ENCODE measurements around the gene SETMAR. TPM values are rescaled to one million over a fixed set of nuclear protein-coding genes. Genes with fewer than 3 reads are reported as not detected.

The SETMAR gene
- total RNA-seq (ENCODE audit: unreplicated experiment), result 15.3 TPM
- long read RNA-seq, partial matches to known transcripts, result 1 of 5 reads
- long read RNA-seq, other reads (novel, unspliced or antisense), result 3 of 5 reads

DNA sequence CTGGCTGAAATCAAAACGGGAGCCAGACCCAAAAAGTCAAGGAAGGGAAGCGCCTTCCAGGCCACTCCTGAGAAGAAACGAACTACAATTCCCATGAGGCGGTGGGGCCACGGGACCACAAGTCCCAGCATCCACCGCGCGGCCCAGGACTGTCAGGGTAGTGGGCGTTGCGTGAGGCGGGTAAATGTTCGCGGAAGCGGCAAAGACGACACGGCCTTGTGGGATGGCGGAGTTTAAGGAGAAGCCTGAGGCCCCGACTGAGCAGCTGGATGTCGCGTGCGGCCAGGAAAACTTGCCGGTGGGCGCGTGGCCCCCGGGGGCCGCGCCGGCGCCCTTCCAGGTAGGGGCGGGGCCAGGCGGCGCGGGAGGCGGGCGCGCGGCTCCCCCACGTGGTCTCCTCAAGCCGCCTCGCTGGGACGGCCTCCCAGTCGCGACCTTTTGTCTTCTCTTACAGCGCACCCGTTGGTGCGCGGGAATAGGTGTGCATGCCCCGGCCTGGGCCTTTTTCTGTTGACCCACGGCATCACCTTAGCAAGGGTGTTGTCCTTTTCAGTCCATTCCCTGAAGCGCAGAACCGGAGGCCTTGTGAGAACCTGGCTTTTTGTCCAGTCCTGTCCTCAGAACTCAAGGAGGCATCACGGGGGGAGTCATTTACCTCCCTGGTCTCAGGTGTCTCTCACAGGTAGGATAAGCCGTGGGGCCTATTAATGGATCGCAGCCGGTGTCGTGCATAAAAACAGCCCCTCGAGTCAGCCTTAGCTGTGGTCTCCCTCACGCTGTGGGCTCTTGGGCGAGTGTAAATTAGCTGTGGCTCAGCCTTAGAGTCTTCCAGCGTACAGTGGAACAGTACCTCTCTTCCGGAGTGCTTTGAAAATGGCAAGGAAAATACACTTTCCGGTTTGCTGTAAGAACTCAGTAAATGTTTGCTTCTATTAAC lies at the start of gene SETMAR:
SETMAR (plus strand) TSS at position 183 of the 937 bp plus-strand sequence; CDS start at position 185, 2 bp downstream.
- H3K36me3 Mint-ChIP-seq (ENCODE audit: low read depth, unreplicated experiment), result no peaks in the 10 kb centered on the region
- no peaks in the 10 kb centered on the region for H3K9me3 Mint-ChIP-seq (ENCODE audit: unreplicated experiment)
- peaks cover 8% of the 10 kb centered on the region for H3K27me3 Mint-ChIP-seq (ENCODE audit: unreplicated experiment)
- peak; percentile 85 for DNase-seq (ENCODE audit: low spot score)
- H3K4me1 Mint-ChIP-seq (ENCODE audit: unreplicated experiment), result peaks cover 14% of the 10 kb centered on the region
- H3K4me3 Mint-ChIP-seq (ENCODE audit: unreplicated experiment), result peak within 1 kb of the TSS; percentile 95
- no peak for TF ChIP-seq CTCF (IDR thresholded peaks at IDR 0.05; ENCODE audit: unreplicated experiment)
- H3K27ac Mint-ChIP-seq (ENCODE audit: unreplicated experiment), result peak within 1 kb of the TSS; percentile 86

DNA sequence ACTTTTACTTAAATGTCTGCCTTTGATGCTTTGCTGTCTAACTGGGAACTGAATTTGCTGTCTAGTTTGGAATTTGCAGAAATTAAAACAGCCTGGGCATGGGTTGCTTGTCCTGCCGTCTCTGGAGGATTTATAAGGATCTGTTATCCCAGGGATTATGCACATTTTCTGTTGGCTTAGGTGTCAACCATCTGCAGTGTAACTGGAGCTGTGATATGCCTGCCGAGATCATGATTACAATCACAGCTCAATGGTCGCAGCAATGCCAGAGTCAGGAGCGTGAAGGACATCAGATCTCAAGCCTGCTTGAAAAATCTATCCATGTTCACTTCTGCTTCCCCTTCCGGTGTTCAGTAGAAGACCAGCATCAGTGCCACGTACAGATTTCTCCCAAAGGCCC lies 41.8 kb upstream of the SETMAR start:
- DNase-seq (ENCODE audit: low spot score), result no peak
- Mint-ChIP-seq H3K4me1 (ENCODE audit: unreplicated experiment) (no peaks in the 10 kb centered on the region), H3K9me3 (ENCODE audit: unreplicated experiment) (no peaks in the 10 kb centered on the region), H3K27me3 (ENCODE audit: unreplicated experiment) (peaks cover 2% of the 10 kb centered on the region), H3K27ac (ENCODE audit: unreplicated experiment) (no peak overlapping the region), H3K36me3 (ENCODE audit: low read depth, unreplicated experiment) (no peaks in the 10 kb centered on the region), H3K4me3 (ENCODE audit: unreplicated experiment) (no peak overlapping the region)
- no peak for TF ChIP-seq CTCF (IDR thresholded peaks at IDR 0.05; ENCODE audit: unreplicated experiment)

DNA sequence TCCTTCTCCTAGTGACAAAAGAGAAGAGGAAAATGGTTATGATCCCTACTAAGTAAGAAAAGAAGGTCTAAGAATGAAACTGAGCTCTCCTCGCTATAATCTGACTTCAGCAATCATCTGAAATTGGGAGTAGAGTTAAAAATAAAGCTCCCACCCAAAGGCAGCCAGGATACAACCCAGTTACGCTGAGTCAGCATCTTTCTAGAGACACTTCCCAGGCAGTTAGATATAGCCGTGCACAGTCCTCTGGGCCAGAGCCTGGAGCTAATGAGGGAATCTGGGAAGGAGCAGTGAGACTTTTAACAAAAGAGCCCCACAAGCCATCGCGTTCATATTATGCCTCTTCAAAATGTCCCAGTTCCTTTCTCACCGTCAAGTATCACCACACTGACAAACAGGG lies 39.1 kb upstream of the SETMAR start:
- Mint-ChIP-seq H3K27ac (ENCODE audit: unreplicated experiment) (no peak overlapping the region), H3K4me3 (ENCODE audit: unreplicated experiment) (no peak overlapping the region), H3K36me3 (ENCODE audit: low read depth, unreplicated experiment) (no peaks in the 10 kb centered on the region), H3K4me1 (ENCODE audit: unreplicated experiment) (no peaks in the 10 kb centered on the region), H3K27me3 (ENCODE audit: unreplicated experiment) (peaks cover 2% of the 10 kb centered on the region), H3K9me3 (ENCODE audit: unreplicated experiment) (no peaks in the 10 kb centered on the region)
- no peak for DNase-seq (ENCODE audit: low spot score)
- TF ChIP-seq CTCF (IDR thresholded peaks at IDR 0.05; ENCODE audit: unreplicated experiment), result no peak

DNA sequence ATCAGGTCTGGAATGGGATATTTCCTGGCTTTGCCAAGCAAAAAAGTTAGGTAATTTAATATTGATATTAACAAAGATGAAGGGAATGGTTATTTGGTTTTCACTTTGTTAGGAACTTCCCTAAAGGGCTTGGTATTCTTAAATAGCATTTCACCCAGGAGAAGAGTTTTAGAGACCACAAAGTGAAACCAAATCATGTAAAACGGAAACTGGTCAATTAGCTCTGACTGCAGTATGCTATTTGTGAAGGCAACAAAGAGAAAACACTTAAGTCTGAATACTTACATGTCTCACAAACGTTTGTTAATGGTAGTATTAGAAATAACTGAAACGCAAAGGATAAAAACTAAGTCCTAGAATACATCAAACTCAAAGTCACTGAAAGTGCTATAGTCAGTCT lies 32.4 kb upstream of the SETMAR start:
- H3K27me3 Mint-ChIP-seq (ENCODE audit: unreplicated experiment), result no peaks in the 10 kb centered on the region
- DNase-seq (ENCODE audit: low spot score), result no peak
- H3K36me3 Mint-ChIP-seq (ENCODE audit: low read depth, unreplicated experiment), result no peaks in the 10 kb centered on the region
- no peaks in the 10 kb centered on the region for H3K4me1 Mint-ChIP-seq (ENCODE audit: unreplicated experiment)
- TF ChIP-seq CTCF (IDR thresholded peaks at IDR 0.05; ENCODE audit: unreplicated experiment), result no peak
- H3K27ac Mint-ChIP-seq (ENCODE audit: unreplicated experiment), result no peak overlapping the region
- H3K4me3 Mint-ChIP-seq (ENCODE audit: unreplicated experiment), result no peak overlapping the region
- no peaks in the 10 kb centered on the region for H3K9me3 Mint-ChIP-seq (ENCODE audit: unreplicated experiment)

DNA sequence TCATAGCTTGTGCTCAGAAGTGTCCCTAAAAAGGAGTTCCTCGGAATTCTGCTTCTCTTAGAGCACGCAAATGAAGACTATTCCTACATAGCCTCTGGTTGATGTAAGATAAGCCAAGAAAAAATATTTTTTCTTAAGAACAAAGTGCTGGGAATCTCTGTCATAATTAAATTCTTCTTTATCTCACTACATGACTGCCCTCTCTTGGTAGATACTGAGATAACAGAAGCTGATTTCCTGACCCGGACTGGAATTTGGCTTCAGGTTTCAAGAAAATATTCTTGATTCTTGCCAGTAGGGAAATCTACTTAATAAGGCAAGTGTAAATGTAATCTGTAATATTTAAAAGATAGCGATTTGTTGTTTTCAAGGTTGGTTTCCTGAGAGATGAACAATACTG lies 31.3 kb upstream of the SETMAR start:
- peak; percentile 52 for TF ChIP-seq CTCF (IDR thresholded peaks at IDR 0.05; ENCODE audit: unreplicated experiment)
- H3K9me3 Mint-ChIP-seq (ENCODE audit: unreplicated experiment), result no peaks in the 10 kb centered on the region
- no peaks in the 10 kb centered on the region for H3K36me3 Mint-ChIP-seq (ENCODE audit: low read depth, unreplicated experiment)
- no peak overlapping the region for H3K27ac Mint-ChIP-seq (ENCODE audit: unreplicated experiment)
- no peaks in the 10 kb centered on the region for H3K4me1 Mint-ChIP-seq (ENCODE audit: unreplicated experiment)
- H3K27me3 Mint-ChIP-seq (ENCODE audit: unreplicated experiment), result no peaks in the 10 kb centered on the region
- DNase-seq (ENCODE audit: low spot score), result no peak
- no peak overlapping the region for H3K4me3 Mint-ChIP-seq (ENCODE audit: unreplicated experiment)
